Mammary epithelial cell (primary cell): ENCODE data around the gene SRGAP1.

Experiments used
- EZH2 ChIP-seq: IDR thresholded peaks from 2 replicates; pipeline ENCODE4 v1.6.1; 2012; ENCODE audit warnings: low read length, inconsistent platforms, borderline replicate concordance
- TF ChIP-seq, protein P1 (sequence below), 2 donors: IDR thresholded peaks in 1 of 2; conservative IDR thresholded peaks in 1 of 2; 2 replicates each; pipeline ENCODE4 v1.5.1; 2011 to 2012; ENCODE audit warnings: inconsistent platforms in 2 of 2, low read length in 2 of 2, mild to moderate bottlenecking in 2 of 2, control low read depth in 1 of 2, low read depth in 1 of 2; ENCODE audit not compliant: insufficient read depth in 1 of 2; ENCODE audit errors: extremely low read depth in 1 of 2

DNA sequence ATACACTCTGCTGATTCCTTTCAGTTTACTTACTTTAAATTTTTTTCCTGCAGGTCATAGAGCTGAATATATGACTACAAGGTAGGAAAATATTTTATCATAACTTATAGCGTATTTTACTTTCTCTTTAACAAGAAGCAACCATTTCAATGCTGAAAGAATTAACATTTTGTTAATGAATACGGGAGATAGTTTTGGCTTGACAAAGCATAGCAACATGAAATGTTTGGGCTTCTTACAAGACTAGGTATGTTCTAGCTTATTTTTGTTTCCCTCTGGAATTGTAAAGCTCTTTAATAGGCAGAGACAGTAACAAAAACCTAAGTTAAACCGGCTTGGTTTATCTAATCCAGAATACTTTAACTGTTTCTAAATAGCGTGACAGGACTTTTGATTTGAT, 242.4 kb downstream of the SRGAP1 start:
- TF ChIP-seq, protein P1, sequence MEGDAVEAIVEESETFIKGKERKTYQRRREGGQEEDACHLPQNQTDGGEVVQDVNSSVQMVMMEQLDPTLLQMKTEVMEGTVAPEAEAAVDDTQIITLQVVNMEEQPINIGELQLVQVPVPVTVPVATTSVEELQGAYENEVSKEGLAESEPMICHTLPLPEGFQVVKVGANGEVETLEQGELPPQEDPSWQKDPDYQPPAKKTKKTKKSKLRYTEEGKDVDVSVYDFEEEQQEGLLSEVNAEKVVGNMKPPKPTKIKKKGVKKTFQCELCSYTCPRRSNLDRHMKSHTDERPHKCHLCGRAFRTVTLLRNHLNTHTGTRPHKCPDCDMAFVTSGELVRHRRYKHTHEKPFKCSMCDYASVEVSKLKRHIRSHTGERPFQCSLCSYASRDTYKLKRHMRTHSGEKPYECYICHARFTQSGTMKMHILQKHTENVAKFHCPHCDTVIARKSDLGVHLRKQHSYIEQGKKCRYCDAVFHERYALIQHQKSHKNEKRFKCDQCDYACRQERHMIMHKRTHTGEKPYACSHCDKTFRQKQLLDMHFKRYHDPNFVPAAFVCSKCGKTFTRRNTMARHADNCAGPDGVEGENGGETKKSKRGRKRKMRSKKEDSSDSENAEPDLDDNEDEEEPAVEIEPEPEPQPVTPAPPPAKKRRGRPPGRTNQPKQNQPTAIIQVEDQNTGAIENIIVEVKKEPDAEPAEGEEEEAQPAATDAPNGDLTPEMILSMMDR (conservative IDR thresholded peaks at IDR 0.05 in 1 of 2, IDR thresholded peaks at IDR 0.05 in 1 of 2; ENCODE audit: extremely low read depth in 1 of 2, insufficient read depth in 1 of 2, low read depth in 1 of 2, low read length in 2 of 2), result no peak
- no peak for TF ChIP-seq EZH2
